Testis (tissue), 3 donors: ENCODE results near the gene BCAT1. TPM values are rescaled to one million over a fixed set of nuclear protein-coding genes. Genes with fewer than 3 reads are reported as not detected.

ENCODE experiments used
- DNase-seq: peaks from one replicate; pipeline ENCODE4 v3.0.0-alpha.2; 2019
- H3K27ac ChIP-seq, 2 donors: fragments of 200-600 bp; sonication (generic); one replicate each; pipeline ENCODE4 v1.5.1; 2019
- H3K27me3 ChIP-seq: fragments of 200-600 bp; sonication (generic); one replicate; pipeline ENCODE4 v1.5.1; 2019
- H3K36me3 ChIP-seq: fragments of 200-600 bp; sonication (generic); one replicate; pipeline ENCODE4 v1.5.1; 2017; ENCODE audit warnings: low read depth; ENCODE audit errors: missing control alignments
- H3K4me1 ChIP-seq: fragments of 200-600 bp; sonication (generic); one replicate; pipeline ENCODE4 v1.5.1; 2019
- H3K4me3 ChIP-seq, 2 donors: fragments of 200-600 bp; sonication (generic); one replicate each; pipeline ENCODE4 v1.5.1; 2017 to 2019
- H3K9me3 ChIP-seq: fragments of 200-600 bp; sonication (generic); one replicate; pipeline ENCODE4 v1.5.1; 2017
- CTCF ChIP-seq, 3 experiments: fragments of 450-650 bp in 2 of 3; fragments of 200-600 bp in 1 of 3; sonication (generic) in 1 of 3; IDR thresholded peaks; one replicate each; pipeline ENCODE4 v1.5.1; 2016 to 2019; ENCODE audit warnings: antibody characterized with exemption in 3 of 3, mild to moderate bottlenecking in 2 of 3, moderate library complexity in 1 of 3
- POLR2A ChIP-seq: fragments of 450-650 bp; IDR thresholded peaks from one replicate; pipeline ENCODE4 v1.6.1; 2017; ENCODE audit warnings: antibody characterized with exemption, mild to moderate bottlenecking, moderate library complexity
- WGBS, 2 donors: methylation state at CpG; one replicate each; pipeline ENCODE4 v1.1.5; 2018; 5-methylcytosine and 5-hydroxymethylcytosine counted together
- intact Hi-C: fragments of 100-400 bp; cut with DNase I; formaldehyde crosslinking; loops from one replicate; pipeline ENCODE4 v1.15.1; 2023; ENCODE audit warnings: low total_unique reads
- polyA plus RNA-seq: library from polyadenylated mRNA; stranded (reverse); fragments of 350-450 nt; fragmentation: Illumina TruSeq; extraction: RNeasy Lipid Tissue Mini Kit (QIAGEN cat#74804); gene quantifications from one replicate; pipeline ENCODE4 v1.2.3, GENCODE V29; 2014; ENCODE audit warnings: low read depth, low replicate concordance; ENCODE audit not compliant: insufficient read depth
- total RNA-seq, 2 donors: library from RNA; depleted of rRNA; stranded (reverse); fragments of >200 nt; gene quantifications; one replicate each; pipeline ENCODE4 v1.2.3, GENCODE V29; 2016

Gene BCAT1
- total and polyA plus RNA-seq, 3 donors from 2014 or later: 30.8 to 44.2 (median 34.7) TPM

- Histone ChIP-seq H3K27ac (no peak overlapping the region), H3K27me3 (no peaks in the 10 kb centered on the region), H3K36me3 (no peaks in the 10 kb centered on the region), H3K4me1 (no peaks in the 10 kb centered on the region), H3K4me3 (no peak overlapping the region), H3K9me3 (no peaks in the 10 kb centered on the region)
- TF ChIP-seq CTCF (IDR thresholded peaks at IDR 0.05) (no peak), POLR2A (no peak)
- DNase-seq: no peak
- intact Hi-C loops: no loop called here
These were observed 150.6 kb downstream of the BCAT1 start for GRCh38 chr12:24798335-24798734.

DNA sequence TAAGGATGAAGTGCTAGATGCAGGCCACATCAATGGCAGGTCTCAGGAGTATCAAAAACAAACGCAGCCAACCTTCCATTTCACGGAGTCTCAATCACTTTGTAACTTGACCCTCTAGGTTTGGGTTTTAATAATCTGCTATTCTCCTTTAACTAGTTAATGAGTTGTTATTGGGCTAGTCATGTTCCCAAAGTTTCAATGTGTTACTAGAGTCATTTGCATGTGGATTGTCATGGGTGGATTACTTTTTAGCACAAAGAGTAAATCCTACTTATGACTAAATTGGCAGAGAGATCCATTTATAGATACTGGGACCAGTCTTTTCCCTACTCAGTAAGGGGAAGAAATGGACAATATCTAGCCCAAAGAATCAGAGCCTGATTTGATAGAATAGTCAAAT lies 151.0 kb downstream of the BCAT1 start:
- no peak for DNase-seq
- H3K9me3 ChIP-seq: no peaks in the 10 kb centered on the region
- intact Hi-C loops: no loop called here
- no peak overlapping the region for H3K27ac ChIP-seq
- no peak overlapping the region for H3K4me3 ChIP-seq
- H3K36me3 ChIP-seq: no peaks in the 10 kb centered on the region
- WGBS, 2 donors: 79 to 87% methylated on average over 2 of the region's 2 CpGs
- H3K27me3 ChIP-seq: no peaks in the 10 kb centered on the region
- H3K4me1 ChIP-seq: no peaks in the 10 kb centered on the region
- no peak for TF ChIP-seq POLR2A
- no peak for TF ChIP-seq CTCF (IDR thresholded peaks at IDR 0.05)

DNA sequence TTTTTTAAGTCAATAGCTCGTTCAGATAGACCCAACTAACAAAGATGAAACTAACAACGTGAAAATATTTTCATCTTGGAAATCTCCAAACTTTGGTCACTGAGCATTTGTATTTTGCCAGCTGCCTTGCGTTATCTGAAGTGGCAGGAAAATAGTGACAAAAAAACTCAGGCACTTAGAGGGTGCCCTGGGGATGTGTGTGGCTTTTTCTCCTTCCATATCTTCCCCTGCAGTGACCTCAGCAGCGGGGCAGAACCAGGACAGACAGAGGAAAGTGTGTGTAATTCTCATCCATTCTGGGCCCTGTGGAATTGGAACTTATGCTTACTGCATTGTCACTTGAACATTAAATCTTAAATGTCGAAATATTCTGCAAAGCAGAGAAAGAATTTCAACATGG lies 152.0 kb downstream of the BCAT1 start:
- no peak for DNase-seq
- 49 to 51% methylated on average over 5 of the region's 5 CpGs for WGBS, 2 donors
- intact Hi-C loops: no loop called here
- Histone ChIP-seq H3K27ac (no peak overlapping the region), H3K9me3 (no peaks in the 10 kb centered on the region), H3K4me1 (no peaks in the 10 kb centered on the region), H3K4me3 (no peak overlapping the region), H3K36me3 (no peaks in the 10 kb centered on the region), H3K27me3 (no peaks in the 10 kb centered on the region)
- TF ChIP-seq POLR2A (no peak), CTCF (IDR thresholded peaks at IDR 0.05) (no peak)

DNA sequence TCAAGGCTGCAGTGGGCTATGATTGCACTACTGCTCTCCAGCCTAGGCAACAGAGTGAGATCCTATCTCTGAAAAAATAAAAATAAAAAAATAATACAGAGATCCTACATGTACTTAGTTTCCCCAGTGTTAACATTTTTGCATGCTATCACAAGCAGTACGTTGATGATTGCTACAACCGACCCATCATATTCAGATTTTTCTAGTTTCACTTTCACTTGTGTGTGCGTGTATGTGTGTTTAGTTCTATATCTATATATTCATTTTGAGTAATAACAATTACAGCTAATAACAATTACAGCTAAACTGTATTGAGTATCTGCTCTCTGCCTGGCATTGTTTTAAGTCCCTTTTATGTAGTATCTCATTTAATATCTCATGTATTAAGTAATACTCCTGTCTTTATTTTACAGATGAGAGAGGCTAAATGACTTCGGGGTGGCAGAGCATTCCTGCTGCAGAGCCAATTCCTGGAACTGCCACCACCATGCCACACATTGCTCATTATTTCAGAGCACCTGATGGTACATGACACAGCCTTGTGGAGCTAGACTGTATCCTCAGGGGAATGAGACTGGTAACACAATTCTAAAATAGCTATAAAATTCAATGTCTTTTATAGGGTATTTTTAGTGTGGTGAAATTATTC lies 153.1 kb downstream of the BCAT1 start:
- intact Hi-C loops: no loop called here
- no peak overlapping the region for H3K4me3 ChIP-seq

More for the DNA sequence above, 153.1 kb downstream of the BCAT1 start:
- Histone ChIP-seq H3K27me3 (no peaks in the 10 kb centered on the region), H3K4me1 (no peaks in the 10 kb centered on the region), H3K27ac (no peak overlapping the region), H3K36me3 (no peaks in the 10 kb centered on the region), H3K9me3 (no peaks in the 10 kb centered on the region)
- TF ChIP-seq CTCF (IDR thresholded peaks at IDR 0.05): no peak
- TF ChIP-seq POLR2A: no peak
- WGBS, 2 donors: 70 to 74% methylated on average over 4 of the region's 4 CpGs
- no peak for DNase-seq
